Fibroblast of pulmonary artery (primary cell): Measurements from ENCODE around the gene C19orf44.
"Not testable (repeated sequence)": the region's sequence is repeated elsewhere in the genome, so short reads cannot be mapped to it uniquely, and the experiment has no call there.

ENCODE experiments used
- DNase-seq: peaks from one replicate; pipeline ENCODE4 v3.0.0-alpha.2; 2010; ENCODE audit warnings: low read depth
- H3K4me3 ChIP-seq: replicated peaks from 2 replicates; pipeline ENCODE4 v1.5.1; 2011; ENCODE audit warnings: low read depth, mild to moderate bottlenecking, control low read depth, low read length, moderate library complexity
- TF ChIP-seq, protein P1 (sequence below): IDR thresholded peaks from 2 replicates; pipeline ENCODE4 v1.5.1; 2011; ENCODE audit warnings: mild to moderate bottlenecking, control low read depth, low read length, inconsistent platforms; ENCODE audit errors: missing control alignments

C19orf44 gene

DNA sequence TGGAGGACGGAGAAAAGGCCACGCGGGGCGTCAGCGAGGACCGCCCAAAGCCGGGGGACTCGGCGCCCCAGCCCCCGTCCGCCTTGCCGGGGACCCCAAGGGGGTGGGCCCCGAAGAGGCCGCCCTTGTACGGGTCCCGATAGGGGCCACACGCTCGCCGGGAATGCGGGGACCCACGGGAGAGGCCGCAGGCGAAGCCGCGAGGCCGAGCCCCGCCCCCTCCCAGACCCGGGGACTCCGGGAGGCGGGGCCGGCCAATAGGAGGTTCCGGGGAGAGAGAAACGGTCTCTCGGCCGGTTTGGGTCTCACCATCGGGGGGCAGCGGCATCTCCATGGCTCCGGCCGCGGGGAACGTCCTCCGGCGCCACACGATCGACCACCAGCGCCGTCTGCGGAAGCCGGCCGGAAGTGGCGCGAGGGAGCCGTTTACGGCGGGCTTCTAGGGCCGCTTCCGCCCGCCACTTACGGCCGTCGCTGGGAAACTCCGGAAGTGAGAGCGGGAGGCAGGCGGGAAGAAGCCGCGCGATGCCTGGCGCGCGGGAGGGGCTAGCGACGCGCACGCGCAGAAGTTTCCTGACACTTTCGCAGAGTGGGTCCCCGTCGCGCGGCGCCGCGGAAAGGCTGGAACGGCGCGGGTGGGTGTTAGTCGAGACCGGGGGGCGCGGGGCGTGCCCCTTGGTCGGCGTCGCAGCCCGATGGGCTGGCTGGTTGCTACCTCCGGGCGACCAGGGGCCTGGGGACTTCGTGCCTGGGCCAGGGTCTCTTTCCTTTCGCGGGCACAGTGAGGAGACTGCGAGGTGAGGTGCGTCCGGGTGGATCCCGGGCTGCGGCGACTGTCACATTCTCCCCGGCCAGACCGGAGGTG is 46.1 kb downstream of the C19orf44 start, which contains the start of gene CHERP:
Gene CHERP (minus strand): TSS at position 393 of the 865 bp plus-strand sequence. CDS start 59 bp downstream, at position 334.
- TF ChIP-seq, protein P1, sequence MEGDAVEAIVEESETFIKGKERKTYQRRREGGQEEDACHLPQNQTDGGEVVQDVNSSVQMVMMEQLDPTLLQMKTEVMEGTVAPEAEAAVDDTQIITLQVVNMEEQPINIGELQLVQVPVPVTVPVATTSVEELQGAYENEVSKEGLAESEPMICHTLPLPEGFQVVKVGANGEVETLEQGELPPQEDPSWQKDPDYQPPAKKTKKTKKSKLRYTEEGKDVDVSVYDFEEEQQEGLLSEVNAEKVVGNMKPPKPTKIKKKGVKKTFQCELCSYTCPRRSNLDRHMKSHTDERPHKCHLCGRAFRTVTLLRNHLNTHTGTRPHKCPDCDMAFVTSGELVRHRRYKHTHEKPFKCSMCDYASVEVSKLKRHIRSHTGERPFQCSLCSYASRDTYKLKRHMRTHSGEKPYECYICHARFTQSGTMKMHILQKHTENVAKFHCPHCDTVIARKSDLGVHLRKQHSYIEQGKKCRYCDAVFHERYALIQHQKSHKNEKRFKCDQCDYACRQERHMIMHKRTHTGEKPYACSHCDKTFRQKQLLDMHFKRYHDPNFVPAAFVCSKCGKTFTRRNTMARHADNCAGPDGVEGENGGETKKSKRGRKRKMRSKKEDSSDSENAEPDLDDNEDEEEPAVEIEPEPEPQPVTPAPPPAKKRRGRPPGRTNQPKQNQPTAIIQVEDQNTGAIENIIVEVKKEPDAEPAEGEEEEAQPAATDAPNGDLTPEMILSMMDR, result no peak
- peak within 1 kb of the TSS; percentile 94 for H3K4me3 ChIP-seq
- DNase-seq, result peak; percentile 93

DNA sequence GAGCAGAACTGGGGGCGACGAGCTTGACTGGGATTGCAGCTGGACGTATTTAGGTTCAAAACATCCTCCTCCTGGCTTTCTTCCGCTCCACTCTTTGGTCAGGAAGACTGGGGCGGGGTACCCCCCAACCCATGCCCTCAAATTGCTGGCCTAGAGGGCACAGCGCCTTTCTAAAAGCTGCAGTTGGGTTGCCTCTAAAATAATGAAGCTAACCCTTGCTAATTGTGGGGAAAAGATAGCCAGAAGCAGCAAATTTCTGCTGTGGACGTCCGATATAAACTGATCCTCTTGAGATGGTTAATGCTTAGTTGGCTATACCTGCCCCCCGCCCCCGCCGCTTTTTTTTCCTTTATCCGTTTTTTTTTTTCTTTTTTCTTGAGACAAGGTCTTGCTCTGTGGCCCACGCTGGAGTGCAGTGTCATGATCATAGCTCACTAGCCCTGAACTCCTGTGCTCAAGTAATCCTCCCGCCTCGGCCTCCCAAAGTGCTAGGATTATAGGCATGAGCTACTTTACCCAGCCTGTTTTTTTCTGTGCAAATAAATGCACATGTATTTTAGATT is 46.8 kb downstream of the C19orf44 start:
- H3K4me3 ChIP-seq, result peak overlapping the region; percentile 94
- DNase-seq, result no peak
- TF ChIP-seq, protein P1, result no peak

DNA sequence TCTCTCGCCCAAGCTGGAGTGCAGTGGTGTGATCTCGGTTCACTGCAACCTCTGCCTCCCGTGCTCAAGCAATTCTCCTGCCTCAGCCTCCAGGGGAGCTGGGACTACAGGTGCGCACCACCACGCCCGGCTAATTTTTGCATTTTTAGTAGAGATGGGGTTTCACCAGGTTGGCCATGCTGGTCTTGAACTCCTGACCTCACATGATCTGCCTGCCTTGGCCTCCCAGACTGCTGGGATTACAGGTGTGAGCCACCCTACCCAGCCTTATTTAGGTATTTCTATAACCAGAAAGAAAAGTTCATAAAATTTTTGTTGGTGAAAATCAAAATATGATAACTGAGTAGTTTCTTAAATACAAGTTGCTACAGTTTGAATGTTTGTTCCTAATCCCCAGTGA is 47.5 kb downstream of the C19orf44 start:
- DNase-seq, H3K4me3 ChIP-seq: not testable (repeated sequence)

DNA sequence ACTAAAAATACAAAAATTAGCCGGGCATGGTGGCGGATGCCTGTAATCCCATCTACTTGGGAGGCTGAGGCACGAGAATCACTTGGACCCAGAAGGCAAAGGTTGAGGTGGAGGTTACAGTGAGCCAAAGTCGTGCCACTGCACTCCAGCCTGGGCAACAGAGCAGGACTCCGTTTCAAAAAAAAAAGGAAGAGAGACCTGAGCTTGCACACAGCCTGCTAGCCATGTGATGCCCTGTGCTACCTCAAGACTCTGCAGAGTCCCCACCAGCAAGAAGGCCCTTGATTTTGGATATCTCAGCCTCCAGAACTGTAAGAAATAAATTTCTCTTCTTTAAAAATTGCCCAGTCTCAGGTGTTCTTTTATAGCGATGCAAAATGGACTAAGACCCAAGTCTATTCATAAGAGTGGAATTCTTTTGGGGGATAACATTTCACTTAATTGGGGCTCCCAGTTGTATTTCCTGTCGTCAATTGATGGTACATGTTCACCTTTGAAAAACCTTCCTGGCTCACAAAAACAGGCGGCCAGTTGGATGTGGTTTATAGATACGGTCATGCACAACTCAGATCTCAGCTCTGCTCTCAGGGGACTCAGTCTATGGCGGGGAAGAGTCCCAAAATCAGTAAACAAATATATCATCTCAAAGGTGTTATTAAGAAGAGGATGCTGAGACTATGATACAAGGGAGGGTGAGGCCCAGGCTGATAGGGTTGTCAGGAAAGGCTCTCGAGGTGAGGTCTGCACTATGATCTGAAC is 48.5 kb downstream of the C19orf44 start:
- no peak for DNase-seq
- TF ChIP-seq, protein P1, result no peak
- no peak overlapping the region for H3K4me3 ChIP-seq

DNA sequence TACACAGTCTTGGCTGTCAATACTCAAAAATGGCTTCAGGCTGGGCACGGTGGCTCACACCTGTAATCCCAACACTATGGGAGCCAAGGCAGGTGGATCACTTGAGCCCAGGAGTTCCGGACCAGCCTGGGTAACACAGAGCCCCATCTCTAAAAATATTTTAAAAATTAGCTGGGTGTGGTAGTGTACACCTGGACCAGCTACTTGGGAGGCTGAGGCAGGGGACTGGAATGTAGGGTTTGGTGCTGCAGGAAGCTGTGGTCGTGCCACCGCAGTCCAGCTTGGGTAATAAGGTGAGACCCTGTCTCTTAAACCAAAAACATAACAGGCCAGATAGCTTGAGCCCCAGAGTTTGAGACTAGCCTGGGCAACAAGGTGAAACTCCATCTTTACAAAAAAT is 52.8 kb downstream of the C19orf44 start:
- H3K4me3 ChIP-seq, result no peak overlapping the region
- no peak for DNase-seq
- TF ChIP-seq, protein P1, result no peak

DNA sequence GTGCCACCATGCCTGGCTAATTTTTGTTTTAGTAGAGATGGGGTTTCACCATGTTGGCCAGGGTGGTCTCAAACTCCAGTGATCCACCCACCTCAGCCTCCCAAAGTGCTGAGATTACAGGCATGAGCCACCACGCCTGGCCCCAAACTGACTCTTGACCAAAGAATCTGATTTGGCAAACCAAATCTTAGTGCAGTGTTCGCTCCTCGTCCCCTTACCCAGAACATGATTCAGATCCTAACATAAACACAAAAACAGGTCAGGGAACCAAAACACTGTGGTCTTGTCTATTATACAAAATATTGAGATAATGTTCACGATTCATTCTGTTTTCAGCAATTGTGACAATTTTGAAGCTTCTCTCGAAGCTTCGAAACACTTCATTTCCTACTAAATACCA is 55.7 kb downstream of the C19orf44 start:
- not testable (repeated sequence) for H3K4me3 ChIP-seq, DNase-seq

DNA sequence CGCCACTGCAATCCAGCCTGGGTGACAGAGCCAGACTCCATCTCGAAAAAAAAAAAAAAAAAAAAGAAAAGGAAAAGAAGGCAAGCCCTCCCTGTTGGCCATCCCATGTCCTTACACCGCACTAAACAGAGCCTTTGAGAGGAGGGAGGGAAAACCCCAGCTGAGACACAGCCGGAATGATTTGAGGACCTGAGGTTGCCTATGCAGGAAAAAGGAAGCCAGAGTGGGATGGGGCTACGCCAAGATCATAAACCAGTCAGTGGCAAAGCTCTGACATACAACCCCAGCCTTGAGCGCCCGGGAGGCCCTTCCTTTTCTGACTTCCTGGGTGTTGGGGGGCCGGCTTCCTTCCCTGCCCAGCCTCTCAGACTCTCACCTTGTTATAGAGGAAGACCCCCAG is 58.6 kb downstream of the C19orf44 start:
- TF ChIP-seq, protein P1, result no peak
- DNase-seq, result no peak
- H3K4me3 ChIP-seq, result no peak overlapping the region
